HG02571 (cell line): ENCODE data around the gene KRT8.

Source experiments
- ATAC-seq: cut with Tn5 transposase; IDR thresholded peaks from one replicate; pipeline ENCODE4 v1.9.1; 2021; ENCODE audit warnings: mild to moderate bottlenecking, moderate library complexity; ENCODE audit not compliant: unreplicated experiment

Gene KRT8

GRCh38 chr12:52849511-52849910 lies 55.4 kb downstream of the KRT8 start:
- ATAC-seq: no peak

- no peak for ATAC-seq
These were observed 56.1 kb downstream of the KRT8 start, which contains the start of gene KRT78 for GRCh38 chr12:52848661-52849255. KRT78 (minus strand) TSS chr12:52848994; CDS start chr12:52848930, 64 bp downstream.

- no peak for ATAC-seq
These were observed 57.4 kb downstream of the KRT8 start for GRCh38 chr12:52847335-52848102.
